Measurements from ENCODE around the gene CIC. TPM values are rescaled to one million over a fixed set of nuclear protein-coding genes. Genes with fewer than 3 reads are reported as not detected.
A peak's percentile ranks its signal among the peaks of the same experiment; 100 is the strongest.

The CIC gene
- total and polyA plus RNA-seq, 2 of the 13 experiments (the other 11 are each of a cell fraction or from before 2014, with no cell fraction given), result 5.9 to 8.0 TPM

DNA sequence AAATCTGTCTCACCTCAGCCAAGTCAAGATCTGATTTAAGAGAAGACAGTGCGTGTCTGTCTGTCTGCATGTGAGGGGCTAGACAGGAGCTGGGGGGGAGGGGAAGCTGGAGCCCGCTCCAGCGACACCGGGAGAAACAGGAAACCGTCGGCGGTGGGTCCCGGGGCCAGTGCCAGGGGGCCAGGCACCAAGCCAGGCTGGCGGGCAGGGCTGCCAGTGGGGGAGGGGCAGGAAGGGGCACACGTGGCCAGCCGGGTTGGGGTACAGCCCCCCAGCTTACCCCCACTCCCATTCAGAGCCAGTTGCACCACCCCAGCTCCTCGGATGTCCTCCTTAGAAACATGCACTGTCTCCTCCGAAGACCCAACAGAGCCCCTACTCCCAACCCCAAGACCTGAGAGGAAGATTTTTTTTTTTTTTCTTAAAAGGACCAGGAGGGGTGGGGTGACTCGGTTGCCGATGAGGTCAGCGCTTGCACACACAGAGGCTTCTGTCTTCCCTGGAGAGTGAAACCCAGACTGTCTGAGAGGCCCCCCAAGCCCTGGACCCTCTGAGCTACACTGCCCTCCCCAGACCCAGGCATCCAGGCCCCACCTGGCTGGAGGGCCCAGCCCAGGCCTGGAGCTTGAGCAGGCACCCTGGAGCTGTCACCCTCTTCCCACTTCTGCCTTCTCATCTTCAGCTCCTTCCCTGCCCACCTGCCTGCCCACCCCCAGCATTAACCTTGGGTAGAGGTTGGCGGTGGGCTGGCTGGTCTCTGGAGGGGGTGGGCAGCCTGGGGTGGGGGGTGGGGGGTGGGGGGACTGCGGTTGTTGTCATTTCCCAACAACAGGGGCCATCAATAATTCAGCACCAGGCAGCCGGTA lies 18.2 kb upstream of the CIC start:
- 93% methylated on average over 19 of the region's 19 CpGs for WGBS (ENCODE audit: low lambda C conversion rate)
- Histone ChIP-seq H2AFZ (ENCODE audit: low read length) (no peak overlapping the region), H3K4me2 (ENCODE audit: low read depth, low read length) (no peak overlapping the region), H3K4me1 (ENCODE audit: insufficient read depth, low read length) (peaks cover 59% of the 10 kb centered on the region), H3K36me3 (replicated peaks in 1 of 2; ENCODE audit: control insufficient read depth in 1 of 2, insufficient read depth in 2 of 2, low read length in 2 of 2) (peaks cover 7 to 32% of the 10 kb centered on the region in 2 experiments; a peak in 3 of 5 replicates), H3K79me2 (ENCODE audit: insufficient read depth, low read length) (peaks cover 43% of the 10 kb centered on the region), H3K27ac (ENCODE audit: extremely low read length, insufficient read depth, low read length) (no peak overlapping the region), H3K27me3 (ENCODE audit: control insufficient read depth in 1 of 2, insufficient read depth in 2 of 2, low read length in 2 of 2) (no peaks in the 10 kb centered on the region; a peak in 1 of 5 replicates), H3K4me3 (replicated peaks in 1 of 3; ENCODE audit: insufficient read depth in 1 of 3, low read depth in 2 of 3, low read length in 3 of 3) (no peak overlapping the region), H3K9me3 (ENCODE audit: low read length) (no peaks in the 10 kb centered on the region), H4K20me1 (ENCODE audit: insufficient read depth, low read length) (peaks cover 49% of the 10 kb centered on the region), H3K9ac (ENCODE audit: insufficient read depth, low read depth, low read length) (no peak overlapping the region)
- ChIA-PET CTCF (ENCODE audit: low intra/inter-chr PET ratio, low total read pairs) (no interaction called here), POLR2A (interaction anchor here (1.0 to 3.6 kb wide), 4 partner anchors 8 to 30 kb away, joined by 3 to 25 read pairs (median 5); partner anchors contain the start of genes CIC and GSK3A)
- 0 out of 2 replicates have a peak, but pooled peaks have one; percentile 25 for TF ChIP-seq GABPB1 (CRISPR knock-in tag; IDR thresholded peaks at IDR 0.05)
- peak; percentile 59 for TF ChIP-seq RBM22 (optimal IDR thresholded peaks at IDR 0.05; ENCODE audit: low read length)
- peak; percentile 34 for TF ChIP-seq PRPF4 (IDR thresholded peaks at IDR 0.05; ENCODE audit: low read depth, low read length, poor library complexity, severe bottlenecking)
- TF ChIP-seq AGO2 (optimal IDR thresholded peaks at IDR 0.05; ENCODE audit: low read depth, low read length), result peak; percentile 96
- TF ChIP-seq, protein P1, sequence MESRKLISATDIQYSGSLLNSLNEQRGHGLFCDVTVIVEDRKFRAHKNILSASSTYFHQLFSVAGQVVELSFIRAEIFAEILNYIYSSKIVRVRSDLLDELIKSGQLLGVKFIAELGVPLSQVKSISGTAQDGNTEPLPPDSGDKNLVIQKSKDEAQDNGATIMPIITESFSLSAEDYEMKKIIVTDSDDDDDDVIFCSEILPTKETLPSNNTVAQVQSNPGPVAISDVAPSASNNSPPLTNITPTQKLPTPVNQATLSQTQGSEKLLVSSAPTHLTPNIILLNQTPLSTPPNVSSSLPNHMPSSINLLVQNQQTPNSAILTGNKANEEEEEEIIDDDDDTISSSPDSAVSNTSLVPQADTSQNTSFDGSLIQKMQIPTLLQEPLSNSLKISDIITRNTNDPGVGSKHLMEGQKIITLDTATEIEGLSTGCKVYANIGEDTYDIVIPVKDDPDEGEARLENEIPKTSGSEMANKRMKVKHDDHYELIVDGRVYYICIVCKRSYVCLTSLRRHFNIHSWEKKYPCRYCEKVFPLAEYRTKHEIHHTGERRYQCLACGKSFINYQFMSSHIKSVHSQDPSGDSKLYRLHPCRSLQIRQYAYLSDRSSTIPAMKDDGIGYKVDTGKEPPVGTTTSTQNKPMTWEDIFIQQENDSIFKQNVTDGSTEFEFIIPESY (CRISPR knock-in tag; IDR thresholded peaks at IDR 0.05), result peak; percentile 38; the same call in 1 of the 2 replicates
- no peak for TF ChIP-seq JARID2 (CRISPR knock-in tag; IDR thresholded peaks at IDR 0.05; ENCODE audit: insufficient replicate concordance)
- TF ChIP-seq RBFOX2 (IDR thresholded peaks at IDR 0.05; ENCODE audit: low read depth, low read length), result peak; percentile 81
- no peak for TF ChIP-seq ZIK1 (CRISPR knock-in tag; IDR thresholded peaks at IDR 0.05; ENCODE audit: borderline replicate concordance, low read depth)
- 0 out of 2 replicates have a peak, but pooled peaks have one; percentile 36 for TF ChIP-seq HNRNPL (IDR thresholded peaks at IDR 0.05; ENCODE audit: low read depth, low read length)
- in situ Hi-C loops (cut with HindIII; ENCODE audit: extremely low pct_ligation_motif_present, low pct_unique_long_range_greater_than_20kb), result loop anchor here (5.0 kb wide), 1 partner anchor 36 kb away; no protein-coding TSS in a partner anchor
- intact Hi-C loops (cut with micrococcal nuclease; ENCODE audit: unreplicated experiment), result no loop called here
- no peak for FAIRE-seq
- no peak for ATAC-seq
- no TSS peak for BruUV-seq (replicated peaks)
- DNase-seq (ENCODE audit: low spot score), result no peak
